Measurements from ENCODE around the gene VPS26C.
A peak's percentile ranks its signal among the peaks of the same experiment; 100 is the strongest.

VPS26C gene

DNA sequence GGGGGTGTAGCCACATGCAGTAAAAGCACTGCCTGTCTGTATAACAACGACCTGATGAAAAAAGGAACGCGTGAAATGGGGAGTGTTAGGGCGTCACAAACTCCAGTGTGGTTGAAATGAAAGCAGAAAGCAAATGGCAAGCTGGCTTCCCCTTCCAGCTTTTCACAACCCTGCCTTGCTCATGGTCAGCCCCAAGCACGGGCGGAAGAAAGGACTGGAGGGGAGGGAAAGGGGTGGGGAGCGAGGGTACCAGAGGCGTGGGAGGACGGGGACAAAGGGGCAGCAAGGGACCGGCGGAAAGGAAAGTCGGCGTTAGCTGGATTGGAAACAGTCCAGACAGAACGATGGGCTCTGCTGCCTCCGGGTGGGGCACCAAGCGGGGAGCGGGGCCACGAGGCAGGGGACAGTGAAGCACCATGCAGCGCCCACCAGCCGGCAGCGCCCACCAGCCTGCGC, 9.6 kb downstream of the VPS26C start:
- H3K4me1 ChIP-seq (ENCODE audit: insufficient read depth, poor library complexity, severe bottlenecking), result peaks cover 7% of the 10 kb centered on the region
- peaks cover 14% of the 10 kb centered on the region; the same call in 1 of the 2 replicates for H3K36me3 ChIP-seq (ENCODE audit: low read depth)
- H3K27me3 ChIP-seq (ENCODE audit: insufficient read depth, poor library complexity, severe bottlenecking), result no peaks in the 10 kb centered on the region
- H3K27ac ChIP-seq (ENCODE audit: poor library complexity, severe bottlenecking), result peak overlapping the region; percentile 78
- H3K4me3 ChIP-seq (ENCODE audit: severe bottlenecking), result peak overlapping the region; percentile 31
- TF ChIP-seq, protein P1, sequence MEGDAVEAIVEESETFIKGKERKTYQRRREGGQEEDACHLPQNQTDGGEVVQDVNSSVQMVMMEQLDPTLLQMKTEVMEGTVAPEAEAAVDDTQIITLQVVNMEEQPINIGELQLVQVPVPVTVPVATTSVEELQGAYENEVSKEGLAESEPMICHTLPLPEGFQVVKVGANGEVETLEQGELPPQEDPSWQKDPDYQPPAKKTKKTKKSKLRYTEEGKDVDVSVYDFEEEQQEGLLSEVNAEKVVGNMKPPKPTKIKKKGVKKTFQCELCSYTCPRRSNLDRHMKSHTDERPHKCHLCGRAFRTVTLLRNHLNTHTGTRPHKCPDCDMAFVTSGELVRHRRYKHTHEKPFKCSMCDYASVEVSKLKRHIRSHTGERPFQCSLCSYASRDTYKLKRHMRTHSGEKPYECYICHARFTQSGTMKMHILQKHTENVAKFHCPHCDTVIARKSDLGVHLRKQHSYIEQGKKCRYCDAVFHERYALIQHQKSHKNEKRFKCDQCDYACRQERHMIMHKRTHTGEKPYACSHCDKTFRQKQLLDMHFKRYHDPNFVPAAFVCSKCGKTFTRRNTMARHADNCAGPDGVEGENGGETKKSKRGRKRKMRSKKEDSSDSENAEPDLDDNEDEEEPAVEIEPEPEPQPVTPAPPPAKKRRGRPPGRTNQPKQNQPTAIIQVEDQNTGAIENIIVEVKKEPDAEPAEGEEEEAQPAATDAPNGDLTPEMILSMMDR (IDR thresholded peaks at IDR 0.05; ENCODE audit: poor library complexity, severe bottlenecking), result no peak
- no peaks in the 10 kb centered on the region for H3K9me3 ChIP-seq (ENCODE audit: severe bottlenecking)
- ATAC-seq (ENCODE audit: low read depth), result peak; percentile 20
- no peak for DNase-seq (ENCODE audit: low spot score)

DNA sequence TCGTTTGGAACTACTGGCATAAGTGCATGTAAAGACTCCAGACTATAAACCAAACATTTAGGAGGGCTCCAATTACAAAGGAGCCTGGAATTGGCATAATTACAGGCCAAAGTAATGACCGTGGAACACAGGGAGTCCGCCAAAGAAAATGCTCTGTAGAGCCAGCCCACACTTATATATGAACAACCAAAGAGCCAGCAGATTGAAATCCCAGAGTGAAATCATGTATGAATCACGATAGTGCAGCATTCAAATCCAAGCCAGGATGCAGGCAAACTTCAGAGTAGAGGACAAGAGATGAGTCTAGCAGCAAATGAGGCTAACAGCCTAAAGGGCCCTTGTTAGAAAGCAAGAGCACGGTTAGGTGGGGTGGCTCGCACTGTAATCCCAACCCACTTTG, 13.1 kb downstream of the VPS26C start:
- no peak overlapping the region for H3K4me3 ChIP-seq (ENCODE audit: severe bottlenecking)
- TF ChIP-seq, protein P1 (IDR thresholded peaks at IDR 0.05; ENCODE audit: poor library complexity, severe bottlenecking), result no peak
- H3K27me3 ChIP-seq (ENCODE audit: insufficient read depth, poor library complexity, severe bottlenecking), result no peaks in the 10 kb centered on the region
- DNase-seq (ENCODE audit: low spot score), result no peak
- no peak for ATAC-seq (ENCODE audit: low read depth)
- H3K9me3 ChIP-seq (ENCODE audit: severe bottlenecking), result no peaks in the 10 kb centered on the region
- H3K27ac ChIP-seq (ENCODE audit: poor library complexity, severe bottlenecking), result no peak overlapping the region
- H3K36me3 ChIP-seq (ENCODE audit: low read depth), result 0 out of 2 replicates have a peak, but pooled peaks cover 4% of the 10 kb centered on the region
- H3K4me1 ChIP-seq (ENCODE audit: insufficient read depth, poor library complexity, severe bottlenecking), result peaks cover 2% of the 10 kb centered on the region

DNA sequence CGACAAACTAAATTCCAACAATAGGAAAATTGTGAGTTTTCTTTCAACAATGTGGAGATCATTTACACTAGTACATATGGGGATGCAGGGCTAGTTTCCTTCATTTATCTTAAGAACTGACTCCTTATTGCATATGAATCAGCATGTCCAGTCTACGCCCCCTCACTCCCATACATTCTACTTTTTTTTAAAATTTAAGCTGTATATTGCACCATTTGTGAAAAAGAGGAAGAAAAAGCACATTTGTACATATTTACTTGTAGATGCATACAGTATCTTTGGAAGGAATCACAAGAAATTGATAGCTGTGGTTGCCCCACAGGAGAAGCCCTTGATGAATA, 15.9 kb downstream of the VPS26C start:
- DNase-seq (ENCODE audit: low spot score), result no peak
- no peak overlapping the region for H3K4me3 ChIP-seq (ENCODE audit: severe bottlenecking)
- ATAC-seq (ENCODE audit: low read depth), result no peak; the same call in 2 of the 3 replicates

DNA sequence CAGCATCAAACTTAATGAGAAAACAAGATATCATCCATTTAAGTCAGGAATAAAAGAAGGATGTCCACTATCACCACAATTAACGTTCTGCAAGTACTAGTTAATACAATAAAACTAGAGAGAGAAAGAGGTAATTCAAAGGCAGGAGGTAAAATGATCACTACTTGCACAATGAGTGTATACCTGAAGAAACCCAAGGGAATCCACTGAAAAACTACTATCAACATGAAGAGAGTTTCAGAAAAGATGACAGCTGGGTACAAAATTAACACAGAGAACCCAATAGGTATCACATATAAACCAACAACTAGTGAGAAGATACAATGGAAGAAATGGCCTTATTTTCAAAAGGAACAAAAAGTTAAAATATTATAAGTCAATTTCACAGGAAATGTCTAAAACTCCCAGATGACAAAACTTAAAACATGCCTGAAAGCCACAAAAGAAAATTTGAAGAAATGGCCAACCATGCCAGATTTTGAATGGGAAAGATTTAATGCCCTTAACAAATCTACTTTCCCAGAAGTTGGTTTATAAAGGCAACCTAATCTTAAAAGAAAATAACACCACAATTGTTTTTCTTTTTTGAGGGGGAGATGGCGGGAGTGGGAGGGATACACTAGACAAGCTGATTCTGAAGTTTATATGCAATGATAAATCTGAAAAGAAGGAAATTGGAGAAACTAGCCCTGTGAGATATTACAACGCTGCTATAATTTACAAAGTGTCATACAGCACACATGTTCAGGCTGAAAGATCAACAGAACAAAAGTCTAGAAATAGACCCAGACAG, 17.8 kb downstream of the VPS26C start:
- DNase-seq (ENCODE audit: low spot score), result no peak

More for the DNA sequence above, 15.9 kb downstream of the VPS26C start:
- no peak overlapping the region for H3K27ac ChIP-seq (ENCODE audit: poor library complexity, severe bottlenecking)
- H3K4me1 ChIP-seq (ENCODE audit: insufficient read depth, poor library complexity, severe bottlenecking), result no peaks in the 10 kb centered on the region
- no peaks in the 10 kb centered on the region for H3K9me3 ChIP-seq (ENCODE audit: severe bottlenecking)
- no peaks in the 10 kb centered on the region for H3K27me3 ChIP-seq (ENCODE audit: insufficient read depth, poor library complexity, severe bottlenecking)
- TF ChIP-seq, protein P1 (IDR thresholded peaks at IDR 0.05; ENCODE audit: poor library complexity, severe bottlenecking), result no peak
- 0 out of 2 replicates have a peak, but pooled peaks cover 1% of the 10 kb centered on the region for H3K36me3 ChIP-seq (ENCODE audit: low read depth)

More for the DNA sequence above, 17.8 kb downstream of the VPS26C start:
- TF ChIP-seq, protein P1 (IDR thresholded peaks at IDR 0.05; ENCODE audit: poor library complexity, severe bottlenecking), result no peak
- no peak overlapping the region for H3K27ac ChIP-seq (ENCODE audit: poor library complexity, severe bottlenecking)
- H3K27me3 ChIP-seq (ENCODE audit: insufficient read depth, poor library complexity, severe bottlenecking), result no peaks in the 10 kb centered on the region
- ATAC-seq (ENCODE audit: low read depth), result no peak
- no peak overlapping the region for H3K4me3 ChIP-seq (ENCODE audit: severe bottlenecking)
- no peaks in the 10 kb centered on the region for H3K4me1 ChIP-seq (ENCODE audit: insufficient read depth, poor library complexity, severe bottlenecking)
- no peaks in the 10 kb centered on the region for H3K36me3 ChIP-seq (ENCODE audit: low read depth)
- no peaks in the 10 kb centered on the region for H3K9me3 ChIP-seq (ENCODE audit: severe bottlenecking)

Data from RWPE2 (cell line).